GM10266 (cell line): Measurements from ENCODE around the gene MAN1B1.
"Not testable (repeated sequence)": the region's sequence is repeated elsewhere in the genome, so short reads cannot be mapped to it uniquely, and the experiment has no call there.

Experiments used
- DNase-seq: peaks from one replicate; pipeline ENCODE4 v3.0.0; 2012; ENCODE audit errors: extremely low spot score
- TF ChIP-seq, protein P1 (sequence below): IDR thresholded peaks from 2 replicates; pipeline ENCODE4 v1.5.1; 2012; ENCODE audit warnings: mild to moderate bottlenecking, low read depth; ENCODE audit not compliant: control insufficient read depth, insufficient read depth; ENCODE audit errors: missing control alignments

The MAN1B1 gene

DNA sequence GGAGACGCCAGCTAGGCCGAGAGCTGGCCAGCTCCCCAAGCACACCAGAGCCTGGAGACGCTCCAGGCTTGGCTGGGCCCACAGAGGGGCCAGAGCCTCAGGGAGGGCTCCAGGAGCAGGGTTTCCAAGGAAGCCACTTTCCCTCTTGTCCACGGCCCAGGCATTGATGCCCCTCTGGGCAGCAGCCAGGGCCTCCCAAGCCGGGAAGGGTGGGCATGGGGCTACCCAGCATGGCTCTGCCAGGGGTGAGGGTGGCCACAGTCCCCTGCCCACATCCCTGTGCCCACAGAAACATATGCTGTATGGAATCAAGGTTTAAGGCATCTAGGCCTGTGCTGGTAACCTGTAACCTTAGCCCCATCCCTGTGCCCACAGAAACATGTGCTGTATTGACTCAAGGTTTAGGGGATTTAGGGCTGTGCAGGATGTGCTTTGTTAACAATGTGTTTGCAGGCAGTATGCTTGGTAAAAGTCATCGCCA is 29.3 kb downstream of the MAN1B1 start:
- no peak for DNase-seq
- TF ChIP-seq, protein P1, sequence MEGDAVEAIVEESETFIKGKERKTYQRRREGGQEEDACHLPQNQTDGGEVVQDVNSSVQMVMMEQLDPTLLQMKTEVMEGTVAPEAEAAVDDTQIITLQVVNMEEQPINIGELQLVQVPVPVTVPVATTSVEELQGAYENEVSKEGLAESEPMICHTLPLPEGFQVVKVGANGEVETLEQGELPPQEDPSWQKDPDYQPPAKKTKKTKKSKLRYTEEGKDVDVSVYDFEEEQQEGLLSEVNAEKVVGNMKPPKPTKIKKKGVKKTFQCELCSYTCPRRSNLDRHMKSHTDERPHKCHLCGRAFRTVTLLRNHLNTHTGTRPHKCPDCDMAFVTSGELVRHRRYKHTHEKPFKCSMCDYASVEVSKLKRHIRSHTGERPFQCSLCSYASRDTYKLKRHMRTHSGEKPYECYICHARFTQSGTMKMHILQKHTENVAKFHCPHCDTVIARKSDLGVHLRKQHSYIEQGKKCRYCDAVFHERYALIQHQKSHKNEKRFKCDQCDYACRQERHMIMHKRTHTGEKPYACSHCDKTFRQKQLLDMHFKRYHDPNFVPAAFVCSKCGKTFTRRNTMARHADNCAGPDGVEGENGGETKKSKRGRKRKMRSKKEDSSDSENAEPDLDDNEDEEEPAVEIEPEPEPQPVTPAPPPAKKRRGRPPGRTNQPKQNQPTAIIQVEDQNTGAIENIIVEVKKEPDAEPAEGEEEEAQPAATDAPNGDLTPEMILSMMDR: no peak

DNA sequence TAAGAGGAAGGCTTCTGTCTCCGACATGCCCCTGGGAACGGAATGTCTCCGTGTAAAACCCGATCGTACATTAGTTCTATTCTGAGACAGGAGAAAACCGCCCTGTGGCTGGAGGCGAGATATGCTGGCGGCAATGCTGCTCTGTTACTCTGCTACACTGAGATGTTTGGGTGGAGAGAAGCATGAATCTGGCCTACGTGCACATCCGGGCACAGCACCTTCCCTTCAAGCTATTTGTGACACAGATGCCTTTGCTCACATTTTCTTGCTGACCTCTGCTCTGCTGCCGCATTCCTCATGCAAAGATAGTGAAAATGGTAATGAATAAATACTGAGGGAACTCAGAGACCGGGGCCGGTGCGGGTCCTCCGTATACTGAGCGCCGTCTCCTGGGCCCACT is 29.9 kb downstream of the MAN1B1 start:
- TF ChIP-seq, protein P1: no peak
- no peak for DNase-seq

GRCh38 chr9:137117269-137117731 is 30.5 kb downstream of the MAN1B1 start:
- DNase-seq: no peak

GRCh38 chr9:137118092-137118603 is 31.4 kb downstream of the MAN1B1 start:
- not testable (repeated sequence) for DNase-seq

More at GRCh38 chr9:137117269-137117731, 30.5 kb downstream of the MAN1B1 start:
- TF ChIP-seq, protein P1: no peak

DNA sequence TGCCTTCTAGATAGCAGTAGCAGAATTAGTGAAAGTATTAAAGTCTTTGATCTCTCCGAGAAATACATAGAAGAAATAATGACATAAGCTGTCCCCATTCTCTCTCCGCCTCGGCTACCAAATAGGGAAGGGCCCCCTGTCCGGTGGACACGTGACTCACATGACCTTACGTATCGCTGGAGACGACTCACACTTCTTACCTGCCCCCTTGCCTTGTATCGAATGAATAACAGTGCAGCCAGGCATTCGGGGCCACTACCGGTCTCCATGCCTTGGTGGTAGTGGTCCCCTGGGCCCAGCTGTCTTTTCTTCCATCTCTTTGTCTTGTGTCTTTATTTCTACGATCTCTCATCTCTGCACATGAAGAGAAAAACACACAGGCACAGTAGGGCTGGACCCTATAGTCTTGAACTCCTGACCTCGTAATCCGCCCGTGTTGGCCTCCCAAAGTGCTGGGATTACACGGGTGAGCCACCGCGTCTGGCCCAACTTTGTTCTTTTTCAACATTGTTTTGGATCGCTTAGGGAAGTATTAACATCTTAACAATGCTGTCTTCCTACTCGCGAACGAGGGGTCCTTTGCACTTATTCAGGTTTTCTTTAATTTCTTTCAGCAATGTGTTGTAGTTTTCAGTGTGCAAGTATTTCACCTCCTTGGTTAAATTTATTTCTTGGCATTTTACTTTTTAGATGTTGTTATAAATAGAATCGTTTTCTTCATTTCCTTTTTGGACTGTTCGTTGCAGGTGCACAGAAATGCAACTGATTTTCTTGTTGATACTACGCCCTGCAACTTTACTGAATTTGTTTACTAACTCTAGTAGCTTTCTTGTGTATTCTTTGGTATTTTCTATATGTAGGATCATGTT is 35.4 kb downstream of the MAN1B1 start:
- DNase-seq: not testable (repeated sequence)

DNA sequence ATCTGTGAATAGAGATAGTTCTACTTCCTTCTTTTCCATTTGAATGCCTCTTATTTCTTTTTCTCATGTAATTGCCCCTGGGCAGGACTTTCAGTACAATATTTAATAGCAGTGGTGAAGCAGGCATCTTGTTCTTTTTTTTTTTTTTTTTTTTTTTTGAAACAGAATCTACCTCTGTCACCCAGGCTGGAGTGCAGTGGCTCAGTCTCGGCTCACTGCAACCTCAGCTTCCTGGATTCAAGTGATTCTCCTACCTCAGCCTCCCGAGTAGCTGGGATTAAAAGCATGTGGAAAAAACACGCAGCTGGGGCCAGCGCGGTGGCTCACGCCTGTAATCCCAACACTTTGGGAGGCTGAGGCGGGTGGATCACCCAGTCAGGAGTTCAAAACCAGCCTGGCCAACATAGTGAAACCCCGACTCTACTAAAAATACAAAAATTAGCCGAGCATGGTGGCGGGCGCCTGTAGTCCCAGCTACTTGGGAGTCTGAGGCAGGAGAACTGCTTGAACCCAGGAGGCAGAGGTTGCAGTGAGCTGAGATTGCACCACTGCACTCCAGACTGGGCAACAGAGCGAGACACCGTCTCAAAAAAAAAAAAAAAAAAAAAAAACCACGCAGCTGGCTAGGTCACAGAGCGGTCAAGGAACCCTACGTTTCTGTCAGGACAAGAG is 36.1 kb downstream of the MAN1B1 start:
- not testable (repeated sequence) for DNase-seq

- no peak for DNase-seq
- TF ChIP-seq, protein P1: no peak
These were observed 36.7 kb downstream of the MAN1B1 start for GRCh38 chr9:137123468-137123837.

DNA sequence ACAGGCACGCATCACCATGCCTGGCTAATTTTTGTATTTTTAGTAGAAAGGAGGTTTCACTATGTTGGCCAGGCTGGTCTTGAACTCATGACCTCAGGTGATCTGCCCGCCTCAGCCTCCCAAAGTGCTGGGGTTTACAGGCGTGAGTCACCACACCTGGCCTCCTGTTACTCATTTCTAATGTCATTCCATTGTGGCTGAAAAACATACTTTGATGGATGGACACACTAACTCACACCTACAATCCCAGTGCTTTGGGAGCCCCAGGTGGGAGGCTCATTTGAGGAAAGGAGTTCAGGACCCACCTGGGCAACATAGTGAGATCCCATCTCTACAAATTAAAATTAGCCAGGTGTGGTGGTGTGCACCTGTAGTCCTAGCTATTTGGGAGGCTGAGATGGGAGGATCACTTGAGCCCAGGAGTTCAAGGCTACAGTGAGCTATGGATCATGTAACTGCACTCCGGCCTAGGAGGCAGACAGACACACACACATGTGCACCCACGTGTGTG is 37.2 kb downstream of the MAN1B1 start:
- DNase-seq: not testable (repeated sequence)

DNA sequence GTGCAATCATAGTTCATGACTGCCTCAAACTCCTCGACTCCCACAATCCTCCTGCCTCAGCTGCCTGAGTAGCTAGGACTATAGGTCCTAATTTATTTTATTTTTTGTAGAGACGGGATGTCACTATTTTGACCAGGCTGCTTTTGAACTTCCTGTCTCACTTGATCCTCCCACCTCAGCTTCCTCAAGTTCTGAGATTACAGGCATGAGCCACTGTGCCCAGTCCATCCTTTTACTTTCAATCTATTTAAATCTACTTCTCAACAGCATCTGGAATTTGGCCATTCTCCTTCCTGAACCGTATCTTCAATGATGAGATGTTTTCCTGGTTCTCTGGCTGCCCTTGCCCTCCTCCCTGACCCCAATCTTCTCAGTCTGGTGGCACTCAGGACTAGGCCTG is 40.0 kb downstream of the MAN1B1 start:
- TF ChIP-seq, protein P1: no peak
- no peak for DNase-seq
